GM23338 (cell line): ENCODE measurements around the gene TYRO3. TPM values are rescaled to one million over a fixed set of nuclear protein-coding genes. Genes with fewer than 3 reads are reported as not detected.

Experiments used
- ATAC-seq: fragments of 200-7000 bp; cut with Tn5 transposase; 3 replicates; pipeline ENCODE4 v1.9.1; 2020
- DNase-seq: peaks from one replicate; pipeline ENCODE4 v3.0.0-alpha.2; 2015; ENCODE audit warnings: low spot score
- H2AFZ ChIP-seq: fragments of 200-600 bp; sonication (generic); 2 replicates; pipeline ENCODE4 v1.8.0; 2016; ENCODE audit warnings: antibody characterized with exemption, mild to moderate bottlenecking, moderate library complexity
- H3F3A ChIP-seq: fragments of 200-600 bp; sonication (generic); replicated peaks from 2 replicates; pipeline ENCODE4 v1.8.0; 2017; ENCODE audit warnings: antibody characterized with exemption, mixed run types, low read depth
- H3K27ac ChIP-seq: fragments of 200-600 bp; sonication (generic); 2 replicates; pipeline ENCODE4 v1.6.1; 2016; ENCODE audit warnings: low read depth
- H3K27me3 ChIP-seq: fragments of 200-600 bp; sonication (generic); 2 replicates; pipeline ENCODE4 v1.8.0; 2016; ENCODE audit warnings: mild to moderate bottlenecking, mixed run types, moderate library complexity; ENCODE audit not compliant: insufficient read depth
- H3K36me3 ChIP-seq: fragments of 200-600 bp; sonication (generic); 2 replicates; pipeline ENCODE4 v1.8.0; 2016; ENCODE audit warnings: mild to moderate bottlenecking; ENCODE audit not compliant: insufficient read depth
- H3K4me1 ChIP-seq: fragments of 200-600 bp; sonication (generic); 2 replicates; pipeline ENCODE4 v1.8.0; 2016; ENCODE audit warnings: mild to moderate bottlenecking, moderate library complexity; ENCODE audit not compliant: insufficient read depth
- H3K4me2 ChIP-seq: fragments of 200-600 bp; sonication (generic); 2 replicates; pipeline ENCODE4 v1.7.1; 2017; ENCODE audit warnings: mixed run types
- H3K4me3 ChIP-seq: fragments of 200-600 bp; sonication (generic); 2 replicates; pipeline ENCODE4 v1.6.1; 2016; ENCODE audit warnings: mixed run types
- H3K79me2 ChIP-seq: fragments of 200-600 bp; sonication (generic); replicated peaks from 2 replicates; pipeline ENCODE4 v1.8.0; 2017; ENCODE audit warnings: mild to moderate bottlenecking; ENCODE audit not compliant: insufficient read depth
- H3K9me2 ChIP-seq: fragments of 200-600 bp; sonication (generic); 2 replicates; pipeline ENCODE4 v1.8.0; 2017; ENCODE audit not compliant: insufficient read depth
- H4K20me1 ChIP-seq: fragments of 200-600 bp; sonication (generic); replicated peaks from 2 replicates; pipeline ENCODE4 v1.8.0; 2017; ENCODE audit warnings: mild to moderate bottlenecking; ENCODE audit not compliant: insufficient read depth
- H3K27ac Mint-ChIP-seq: 2 replicates; pipeline ENCODE4 v1.8.0; 2020; ENCODE audit warnings: inconsistent platforms, mild to moderate bottlenecking, moderate library complexity, mixed read lengths
- H3K27me3 Mint-ChIP-seq: 3 replicates; pipeline ENCODE4 v1.8.0; 2022; ENCODE audit warnings: low read depth, mild to moderate bottlenecking, moderate library complexity, mixed read lengths, inconsistent platforms; ENCODE audit not compliant: insufficient read depth, poor library complexity
- H3K36me3 Mint-ChIP-seq: 3 replicates; pipeline ENCODE4 v1.8.0; 2021; ENCODE audit warnings: low read depth, mild to moderate bottlenecking, inconsistent platforms, moderate library complexity, mixed read lengths
- H3K4me1 Mint-ChIP-seq: 3 replicates; pipeline ENCODE4 v1.8.0; 2020; ENCODE audit warnings: mild to moderate bottlenecking, inconsistent platforms, mixed read lengths
- H3K4me3 Mint-ChIP-seq: 3 replicates; pipeline ENCODE4 v1.8.0; 2021; ENCODE audit warnings: moderate library complexity, mild to moderate bottlenecking, inconsistent platforms, mixed read lengths
- H3K9me3 Mint-ChIP-seq: 3 replicates; pipeline ENCODE4 v1.8.0; 2020; ENCODE audit warnings: moderate library complexity, mild to moderate bottlenecking, inconsistent platforms, mixed read lengths
- CREB1 ChIP-seq: fragments of 250-450 bp; sonication (Bioruptor Pico); IDR thresholded peaks from 2 replicates; pipeline ENCODE4 v1.5.0; 2020; ENCODE audit warnings: low read depth, mild to moderate bottlenecking, moderate library complexity
- CTCF ChIP-seq, 2 experiments: fragments of 200-600 bp in 1 of 2; sonication (generic) in 1 of 2; conservative IDR thresholded peaks; 2 replicates each; pipeline versions ENCODE4 v1.5.1 to v1.6.1; 2016 to 2017; ENCODE audit warnings: antibody characterized with exemption in 2 of 2, low read depth in 2 of 2, mild to moderate bottlenecking in 2 of 2, moderate library complexity in 1 of 2
- EZH2 ChIP-seq: fragments of 200-600 bp; sonication (generic); IDR thresholded peaks from one replicate; pipeline ENCODE4 v1.8.0; 2017; ENCODE audit warnings: antibody characterized with exemption, mild to moderate bottlenecking, low read depth; ENCODE audit not compliant: unreplicated experiment
- EZH2phosphoT487 ChIP-seq: fragments of 200-600 bp; sonication (generic); IDR thresholded peaks from one replicate; pipeline ENCODE4 v1.8.1; 2018; ENCODE audit warnings: antibody characterized with exemption; ENCODE audit not compliant: unreplicated experiment
- JUNB ChIP-seq: IDR thresholded peaks from one replicate; pipeline ENCODE4 v1.6.1; 2016; ENCODE audit warnings: antibody characterized with exemption; ENCODE audit not compliant: unreplicated experiment
- NANOG ChIP-seq: IDR thresholded peaks from 2 replicates; pipeline ENCODE4 v1.6.1; 2016; ENCODE audit warnings: antibody characterized with exemption, borderline replicate concordance
- POLR2AphosphoS5 ChIP-seq: IDR thresholded peaks from 2 replicates; pipeline ENCODE4 v1.6.1; 2016; ENCODE audit warnings: antibody characterized with exemption, low read depth
- REST ChIP-seq: IDR thresholded peaks from one replicate; pipeline ENCODE4 v1.6.1; 2018; ENCODE audit warnings: antibody characterized with exemption; ENCODE audit not compliant: unreplicated experiment
- STAT1 ChIP-seq: IDR thresholded peaks from one replicate; pipeline ENCODE4 v1.6.1; 2016; ENCODE audit warnings: antibody characterized with exemption; ENCODE audit not compliant: unreplicated experiment
- ZNF114 ChIP-seq: fragments of 250-450 bp; sonication (Bioruptor Pico); IDR thresholded peaks from 2 replicates; pipeline ENCODE4 v1.5.0; 2020; ENCODE audit warnings: mild to moderate bottlenecking, moderate library complexity
- ZNF331 ChIP-seq: fragments of 250-450 bp; sonication (Bioruptor Pico); IDR thresholded peaks from 2 replicates; pipeline ENCODE4 v1.5.0; 2020; ENCODE audit warnings: low read depth, mild to moderate bottlenecking, moderate library complexity
- polyA plus RNA-seq: library from polyadenylated mRNA; unstranded; fragments of >200 nt; fragmentation: Nextera tagmentation; extraction: Ambion mirVana; gene quantifications from 2 replicates; pipeline ENCODE4 v1.2.1, GENCODE V29; 2016
- total RNA-seq: library from RNA; depleted of rRNA; stranded (reverse); fragments of >200 nt; shearing (Covaris generic); gene quantifications from 2 replicates; pipeline ENCODE4 v1.2.3, GENCODE V29; 2014

TYRO3 gene
- total and polyA plus RNA-seq, 2 experiments from 2014 or later: 32.6 to 61.0 TPM

GRCh38 chr15:41597787-41598186 is 38.8 kb downstream of the TYRO3 start:
- ATAC-seq (no peak), DNase-seq (no peak)
- Histone ChIP-seq H3K4me2 (no peak overlapping the region), H3K36me3 (no peaks in the 10 kb centered on the region), H3K27me3 (no peaks in the 10 kb centered on the region), H3K79me2 (no peaks in the 10 kb centered on the region), H4K20me1 (no peaks in the 10 kb centered on the region), H3K4me1 (no peaks in the 10 kb centered on the region), H3K4me3 (no peak overlapping the region), H3K9me2 (no peaks in the 10 kb centered on the region), H2AFZ (no peak overlapping the region), H3F3A (no peaks in the 10 kb centered on the region), H3K27ac (no peak overlapping the region)
- Mint-ChIP-seq H3K9me3 (peaks cover 3% of the 10 kb centered on the region; the same call in 1 of the 3 replicates), H3K27me3 (peaks cover 4% of the 10 kb centered on the region), H3K4me3 (no peak overlapping the region), H3K36me3 (no peaks in the 10 kb centered on the region), H3K27ac (no peak overlapping the region), H3K4me1 (peaks cover 4% of the 10 kb centered on the region; the same call in 1 of the 3 replicates)
- TF ChIP-seq EZH2 (no peak), NANOG (no peak), CREB1 (CRISPR knock-in tag) (no peak), CTCF (conservative IDR thresholded peaks at IDR 0.05; ENCODE audit: low read depth in 2 of 2) (no peak), EZH2phosphoT487 (no peak), ZNF331 (CRISPR knock-in tag) (no peak), STAT1 (no peak), POLR2AphosphoS5 (no peak)

DNA sequence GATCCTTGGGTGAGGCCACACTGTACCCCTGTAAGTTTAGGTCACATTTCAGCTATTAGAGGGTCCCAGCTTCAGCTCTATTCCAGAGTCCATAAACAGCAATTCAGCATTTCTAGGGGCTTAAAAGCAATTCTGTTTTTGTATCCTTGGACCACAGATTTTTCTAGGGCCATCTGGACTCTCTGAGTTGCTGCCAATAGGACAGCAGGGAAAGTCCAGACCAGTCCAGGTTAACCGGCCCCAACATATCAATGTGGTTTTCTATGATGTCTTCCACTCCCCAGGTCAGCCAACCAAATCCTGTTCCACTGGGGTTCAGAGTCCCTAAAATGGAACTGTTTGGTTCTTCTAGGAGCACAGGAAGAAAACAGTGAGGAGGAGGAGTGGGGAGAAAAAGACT is 40.0 kb downstream of the TYRO3 start:
- Mint-ChIP-seq H3K27me3 (peaks cover 7% of the 10 kb centered on the region), H3K36me3 (no peaks in the 10 kb centered on the region), H3K27ac (no peak overlapping the region), H3K9me3 (peaks cover 3% of the 10 kb centered on the region; the same call in 1 of the 3 replicates), H3K4me3 (no peak overlapping the region), H3K4me1 (peaks cover 6% of the 10 kb centered on the region; the same call in 2 of the 3 replicates)
- Histone ChIP-seq H3K36me3 (no peaks in the 10 kb centered on the region), H2AFZ (0 out of 2 replicates have a peak overlapping the region, but pooled peaks have one; percentile 18), H3K4me2 (no peak overlapping the region), H3K4me1 (no peaks in the 10 kb centered on the region), H3F3A (no peaks in the 10 kb centered on the region), H3K79me2 (no peaks in the 10 kb centered on the region), H3K4me3 (no peak overlapping the region), H3K27me3 (no peaks in the 10 kb centered on the region), H3K9me2 (no peaks in the 10 kb centered on the region), H3K27ac (no peak overlapping the region), H4K20me1 (no peaks in the 10 kb centered on the region)
- ATAC-seq (no peak), DNase-seq (no peak)
- TF ChIP-seq POLR2AphosphoS5 (no peak), CTCF (conservative IDR thresholded peaks at IDR 0.05; ENCODE audit: low read depth in 2 of 2) (no peak), CREB1 (CRISPR knock-in tag) (no peak), REST (no peak), JUNB (no peak), ZNF331 (CRISPR knock-in tag) (no peak), ZNF114 (CRISPR knock-in tag) (no peak)
